Activated naive CD8-positive, alpha-beta T cell treated with anti-CD3 and anti-CD28 coated beads, Interleukin-2, amount 50 U/mL, for 24 hours (primary cell): ENCODE measurements around the gene GPN1.
"Not testable (repeated sequence)": the region's sequence is repeated elsewhere in the genome, so short reads cannot be mapped to it uniquely, and the experiment has no call there.

Experiments used
- ATAC-seq: fragments of 150-1000 bp; cut with Tn5 transposase; one replicate; pipeline ENCODE4 v1.10.0; 2021
- DNase-seq: peaks from one replicate; pipeline ENCODE4 v3.0.0; 2021
- H3K27ac Mint-ChIP-seq: one replicate; pipeline ENCODE4 v1.8.0; 2021; ENCODE audit warnings: mild to moderate bottlenecking, mixed read lengths
- H3K27me3 Mint-ChIP-seq: one replicate; pipeline ENCODE4 v1.8.0; 2021; ENCODE audit warnings: mixed read lengths
- H3K36me3 Mint-ChIP-seq: one replicate; pipeline ENCODE4 v1.8.0; 2021; ENCODE audit warnings: low read depth, mixed read lengths
- H3K4me1 Mint-ChIP-seq: one replicate; pipeline ENCODE4 v1.8.0; 2021; ENCODE audit warnings: mixed read lengths
- H3K4me3 Mint-ChIP-seq: one replicate; pipeline ENCODE4 v1.8.0; 2021; ENCODE audit warnings: mild to moderate bottlenecking, moderate library complexity, mixed read lengths
- H3K9me3 Mint-ChIP-seq: one replicate; pipeline ENCODE4 v1.8.0; 2021; ENCODE audit warnings: mixed read lengths

The GPN1 gene

DNA sequence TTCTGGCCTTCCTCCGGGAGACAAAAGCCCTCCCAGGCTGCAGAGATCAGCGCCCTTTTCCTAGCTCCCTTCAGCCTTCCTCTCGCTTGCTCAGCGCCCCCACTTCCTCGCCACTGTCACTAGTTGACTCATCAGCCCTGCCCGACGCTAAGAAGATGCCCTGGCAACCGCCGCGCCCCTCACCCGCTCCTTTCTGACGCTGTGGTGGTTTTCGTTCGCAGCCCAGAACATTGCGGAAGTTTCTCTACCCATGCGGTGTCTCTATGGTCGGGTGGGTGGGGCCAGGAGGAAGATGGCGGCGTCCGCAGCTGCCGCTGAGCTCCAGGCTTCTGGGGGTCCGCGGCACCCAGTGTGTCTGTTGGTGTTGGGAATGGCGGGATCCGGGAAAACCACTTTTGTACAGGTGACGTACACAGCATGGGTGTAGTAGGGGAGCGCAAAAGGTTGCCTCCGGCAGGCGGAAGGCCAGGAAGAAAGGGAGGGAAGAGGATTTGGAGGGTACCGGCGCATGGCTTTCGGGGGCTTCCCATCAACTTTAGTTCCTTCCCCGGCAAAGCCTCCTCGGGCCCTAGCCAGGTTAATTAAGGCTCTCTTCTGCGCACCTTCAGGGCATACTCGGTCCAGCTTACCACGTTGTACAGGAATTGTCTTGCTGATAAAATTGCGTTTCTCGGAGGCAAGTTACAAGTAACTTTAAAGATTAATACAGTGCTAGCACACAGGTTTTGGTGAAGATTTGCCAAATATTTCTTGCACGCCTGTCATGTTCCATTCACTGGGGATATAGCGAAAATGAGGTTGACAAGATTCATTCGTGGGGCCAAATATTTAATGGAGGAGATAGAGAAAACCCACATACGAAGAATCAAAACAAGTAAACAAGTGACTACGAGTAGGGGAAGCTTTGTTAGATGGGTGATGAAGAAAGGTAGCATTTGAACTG is at the start of gene GPN1, which contains the start of gene CCDC121:
GPN1 (plus strand) TSS at position 284 of the 943 bp plus-strand sequence; CDS start at position 293, 9 bp downstream.
CCDC121 (minus strand) TSS at position 246 of the 943 bp plus-strand sequence. CDS start 1,213 bp downstream, outside the sequence.
- H3K27me3 Mint-ChIP-seq, result no peaks in the 10 kb centered on the region
- DNase-seq (peak; percentile 96), ATAC-seq (peak; percentile 99)
- no peaks in the 10 kb centered on the region for H3K9me3 Mint-ChIP-seq
- H3K4me3 Mint-ChIP-seq, result no peak within 1 kb of the TSS
- peaks cover 35% of the 10 kb centered on the region for H3K36me3 Mint-ChIP-seq
- H3K4me1 Mint-ChIP-seq, result peaks cover 2% of the 10 kb centered on the region
- no peak within 1 kb of the TSS for H3K27ac Mint-ChIP-seq

- Mint-ChIP-seq H3K4me1 (peaks cover 33% of the 10 kb centered on the region), H3K27ac (no peak overlapping the region), H3K9me3 (peaks cover 19% of the 10 kb centered on the region), H3K27me3 (no peaks in the 10 kb centered on the region), H3K4me3 (no peak overlapping the region), H3K36me3 (peaks cover 19% of the 10 kb centered on the region)
- ATAC-seq (no peak), DNase-seq (no peak)
Observed at GRCh38 chr2:27581417-27582128, 47.3 kb upstream of the GPN1 start.

GRCh38 chr2:27582129-27582694 is 46.6 kb upstream of the GPN1 start:
- peak overlapping the region; percentile 95 for H3K4me3 Mint-ChIP-seq
- no peak for ATAC-seq
- H3K36me3 Mint-ChIP-seq, result peaks cover 25% of the 10 kb centered on the region
- H3K4me1 Mint-ChIP-seq, result peaks cover 40% of the 10 kb centered on the region
- DNase-seq, result peak; percentile 13
- H3K27ac Mint-ChIP-seq, result peak overlapping the region; percentile 90
- peaks cover 15% of the 10 kb centered on the region for H3K9me3 Mint-ChIP-seq
- H3K27me3 Mint-ChIP-seq, result no peaks in the 10 kb centered on the region

GRCh38 chr2:27582695-27583389 is 46.0 kb upstream of the GPN1 start, which contains the start of gene ZNF512:
ZNF512 (plus strand) TSS chr2:27583042; CDS start chr2:27583113, 71 bp downstream.
- Mint-ChIP-seq H3K27ac (peak within 1 kb of the TSS; percentile 90), H3K4me1 (peaks cover 46% of the 10 kb centered on the region)
- peak; percentile 87 for DNase-seq

DNA sequence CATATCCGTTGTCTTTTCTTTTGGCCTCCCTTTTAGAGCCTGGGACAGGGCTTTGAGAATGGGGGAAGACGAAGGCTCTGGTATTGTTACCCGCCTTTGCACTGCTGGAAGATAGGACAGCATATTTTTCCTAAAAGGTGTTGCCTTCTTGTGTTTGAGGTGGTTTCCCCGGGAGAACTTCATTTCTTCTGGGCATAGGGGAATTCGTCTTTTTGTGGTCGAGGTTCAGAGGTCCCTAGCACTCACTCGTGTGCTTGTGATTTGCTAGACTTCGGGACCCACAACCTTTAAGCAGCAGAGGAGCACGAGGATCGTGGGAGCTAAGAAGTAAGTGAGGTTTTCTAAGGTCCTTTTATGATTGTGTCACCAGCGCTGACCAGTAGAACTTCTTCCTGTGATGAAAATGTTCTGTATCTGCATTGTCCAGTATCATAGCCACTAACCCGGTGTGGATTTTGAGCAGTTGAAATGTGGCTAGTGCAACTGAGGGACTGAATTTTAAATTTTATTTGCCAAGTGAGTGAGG is 45.4 kb upstream of the GPN1 start:
- Mint-ChIP-seq H3K9me3 (peaks cover 9% of the 10 kb centered on the region), H3K27ac (peak overlapping the region; percentile 90), H3K36me3 (peaks cover 34% of the 10 kb centered on the region), H3K4me3 (peak overlapping the region; percentile 95), H3K27me3 (no peaks in the 10 kb centered on the region), H3K4me1 (peaks cover 52% of the 10 kb centered on the region)
- DNase-seq (no peak), ATAC-seq (no peak)

More at GRCh38 chr2:27582695-27583389, 46.0 kb upstream of the GPN1 start, which contains the start of gene ZNF512:
- peak; percentile 90 for ATAC-seq
- Mint-ChIP-seq H3K9me3 (peaks cover 11% of the 10 kb centered on the region), H3K36me3 (peaks cover 28% of the 10 kb centered on the region), H3K27me3 (no peaks in the 10 kb centered on the region), H3K4me3 (peak within 1 kb of the TSS; percentile 95)

DNA sequence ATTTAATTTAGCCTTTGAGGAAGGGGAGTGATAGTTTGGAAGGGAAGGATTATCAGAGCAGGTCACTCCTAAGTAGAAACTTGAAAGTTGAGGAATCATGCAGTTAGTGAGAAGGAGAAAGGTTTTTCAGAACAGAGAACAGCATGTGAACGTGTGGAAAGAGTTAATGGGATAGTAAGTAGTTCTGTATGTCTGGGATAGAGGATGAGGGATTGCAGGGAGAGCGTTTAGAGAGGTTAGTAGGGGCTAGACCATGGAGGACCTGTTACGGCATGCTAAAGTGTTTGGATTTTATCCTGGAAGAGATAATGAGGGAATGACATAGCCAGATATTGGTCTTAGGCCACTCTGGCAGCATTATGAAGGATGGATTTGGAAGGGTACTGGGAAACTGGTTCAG is 44.3 kb upstream of the GPN1 start:
- Mint-ChIP-seq H3K27me3 (no peaks in the 10 kb centered on the region), H3K9me3 (peaks cover 4% of the 10 kb centered on the region), H3K4me3 (peak overlapping the region; percentile 95), H3K4me1 (peaks cover 57% of the 10 kb centered on the region), H3K27ac (peak overlapping the region; percentile 5), H3K36me3 (peaks cover 37% of the 10 kb centered on the region)
- no peak for ATAC-seq
- DNase-seq, result no peak

GRCh38 chr2:27587025-27587424 is 41.8 kb upstream of the GPN1 start:
- Mint-ChIP-seq H3K27ac (peak overlapping the region; percentile 81), H3K4me1 (peaks cover 58% of the 10 kb centered on the region), H3K4me3 (peak overlapping the region; percentile 9), H3K27me3 (no peaks in the 10 kb centered on the region), H3K36me3 (peaks cover 52% of the 10 kb centered on the region), H3K9me3 (peaks cover 16% of the 10 kb centered on the region)
- ATAC-seq (peak; percentile 64), DNase-seq (peak; percentile 21)

DNA sequence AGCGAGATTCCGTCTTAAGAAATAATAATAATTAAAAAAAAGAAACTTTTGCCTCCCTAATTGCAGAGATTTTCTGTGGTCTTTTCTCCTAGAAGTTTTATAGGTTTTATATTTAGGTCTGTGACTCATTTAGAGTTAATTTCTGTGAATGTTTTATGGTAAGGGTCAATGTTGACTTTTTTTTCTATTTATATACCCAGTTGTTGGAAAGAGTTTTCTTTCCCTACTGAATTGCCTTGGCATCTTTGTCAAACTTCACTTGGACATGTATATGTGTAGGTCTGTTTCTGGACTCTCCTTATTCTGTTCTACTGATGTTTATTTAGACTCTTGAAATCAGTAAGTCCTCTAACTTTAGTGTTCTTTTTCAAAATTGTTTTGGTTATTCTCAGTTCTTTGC is 40.5 kb upstream of the GPN1 start:
- H3K4me3 Mint-ChIP-seq, result no peak overlapping the region
- H3K9me3 Mint-ChIP-seq, result peaks cover 13% of the 10 kb centered on the region
- H3K27ac Mint-ChIP-seq, result peak overlapping the region; percentile 61
- DNase-seq, result no peak
- peaks cover 53% of the 10 kb centered on the region for H3K4me1 Mint-ChIP-seq
- H3K36me3 Mint-ChIP-seq, result peaks cover 56% of the 10 kb centered on the region
- no peak for ATAC-seq
- no peaks in the 10 kb centered on the region for H3K27me3 Mint-ChIP-seq

- Mint-ChIP-seq H3K4me1 (peaks cover 41% of the 10 kb centered on the region), H3K27ac (no peak overlapping the region), H3K4me3 (no peak overlapping the region), H3K36me3 (peaks cover 66% of the 10 kb centered on the region), H3K27me3 (no peaks in the 10 kb centered on the region), H3K9me3 (peaks cover 23% of the 10 kb centered on the region)
- no peak for DNase-seq
- no peak for ATAC-seq
Observed at GRCh38 chr2:27591745-27592144, 37.1 kb upstream of the GPN1 start.

- Mint-ChIP-seq H3K9me3 (peaks cover 23% of the 10 kb centered on the region), H3K27me3 (no peaks in the 10 kb centered on the region), H3K4me1 (peaks cover 37% of the 10 kb centered on the region), H3K4me3 (no peak overlapping the region), H3K27ac (no peak overlapping the region), H3K36me3 (peaks cover 60% of the 10 kb centered on the region)
- ATAC-seq, result no peak
- no peak for DNase-seq
Observed at GRCh38 chr2:27593240-27593639, 35.6 kb upstream of the GPN1 start.

DNA sequence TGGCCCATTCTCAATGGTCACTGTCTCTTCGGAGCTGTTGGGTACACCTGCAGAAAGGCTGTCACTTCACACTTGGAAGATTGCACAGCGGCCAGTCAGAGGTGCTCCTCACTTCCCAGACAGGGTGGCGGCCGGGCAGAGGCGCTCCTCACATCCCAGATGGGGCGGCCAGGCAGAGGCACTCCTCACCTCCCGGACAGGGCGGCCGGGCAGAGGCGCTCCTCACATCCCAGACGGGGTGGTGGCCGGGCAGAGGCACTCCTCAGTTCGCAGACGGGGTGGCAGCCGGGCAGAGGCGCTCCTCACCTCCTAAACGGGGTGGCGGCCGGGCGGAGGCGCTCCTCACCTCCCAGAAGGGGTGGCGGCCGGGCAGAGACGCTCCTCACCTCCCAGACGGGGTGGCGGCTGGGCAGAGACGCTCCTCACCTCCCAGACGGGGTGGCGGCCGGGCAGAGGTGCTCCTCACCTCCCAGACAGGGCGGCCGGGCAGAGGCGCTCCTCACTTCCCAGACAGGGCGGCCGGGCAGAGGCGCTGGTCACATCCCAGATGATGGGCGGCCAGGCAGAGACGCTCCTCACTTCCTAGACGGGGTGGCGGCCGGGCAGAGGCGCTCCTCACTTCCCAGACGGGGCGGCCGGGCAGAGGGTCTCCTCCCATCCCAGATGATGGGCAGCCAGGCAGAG is 34.7 kb upstream of the GPN1 start:
- H3K4me1 Mint-ChIP-seq, result peaks cover 37% of the 10 kb centered on the region
- not testable (repeated sequence) for H3K27ac Mint-ChIP-seq

DNA sequence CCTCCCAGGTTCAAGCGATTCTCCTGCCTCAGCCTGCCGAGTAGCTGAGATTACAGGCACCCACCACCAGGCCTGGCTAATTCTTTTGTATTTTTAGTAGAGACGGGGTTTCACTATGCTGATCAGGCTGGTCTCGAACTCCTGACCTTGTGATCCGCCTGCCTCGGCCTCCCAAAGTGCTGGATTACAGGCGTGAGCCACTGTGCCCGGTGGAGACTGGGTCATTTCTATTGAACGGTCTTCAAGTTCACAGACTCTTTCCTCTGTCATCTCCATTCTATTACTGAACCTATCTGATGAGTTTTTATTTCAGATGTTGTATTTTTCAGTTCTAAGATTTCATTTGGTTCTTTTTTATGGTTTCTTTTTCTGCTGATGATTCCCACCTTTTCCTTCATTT is 33.4 kb upstream of the GPN1 start:
- H3K4me1 Mint-ChIP-seq, result peaks cover 45% of the 10 kb centered on the region
- H3K27ac Mint-ChIP-seq, DNase-seq, H3K27me3 Mint-ChIP-seq, ATAC-seq, H3K4me3 Mint-ChIP-seq: not testable (repeated sequence)
- H3K9me3 Mint-ChIP-seq, result peaks cover 16% of the 10 kb centered on the region
- H3K36me3 Mint-ChIP-seq, result peaks cover 57% of the 10 kb centered on the region

More for the DNA sequence above, 34.7 kb upstream of the GPN1 start:
- DNase-seq, ATAC-seq, H3K27me3 Mint-ChIP-seq, H3K4me3 Mint-ChIP-seq: not testable (repeated sequence)
- peaks cover 60% of the 10 kb centered on the region for H3K36me3 Mint-ChIP-seq
- H3K9me3 Mint-ChIP-seq, result peaks cover 23% of the 10 kb centered on the region

DNA sequence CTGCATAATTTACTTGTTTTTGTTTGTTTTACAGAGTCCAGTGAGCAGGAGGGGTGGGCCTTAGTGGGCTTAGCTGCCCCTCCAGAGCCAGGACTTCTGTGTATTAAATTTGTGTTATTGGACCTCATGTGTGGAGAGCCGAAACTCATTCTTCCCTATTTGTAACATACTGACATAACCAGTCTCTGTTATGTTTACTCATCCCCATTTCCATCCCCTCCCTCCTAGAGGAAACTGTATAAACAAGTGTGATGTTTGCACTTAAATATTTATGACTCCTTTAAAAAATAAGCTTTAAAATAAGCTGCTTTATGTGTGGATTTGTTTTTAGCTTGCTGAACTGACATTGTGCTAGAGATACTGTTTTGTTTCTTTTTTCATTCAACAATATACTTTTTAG is 32.2 kb upstream of the GPN1 start:
- ATAC-seq, result no peak
- Mint-ChIP-seq H3K9me3 (peaks cover 11% of the 10 kb centered on the region), H3K27me3 (no peaks in the 10 kb centered on the region), H3K27ac (peak overlapping the region; percentile 16), H3K36me3 (peaks cover 53% of the 10 kb centered on the region), H3K4me1 (peaks cover 45% of the 10 kb centered on the region), H3K4me3 (no peak overlapping the region)
- DNase-seq, result no peak
